ENCODE results near the gene PPAT.
"Not testable (repeated sequence)": the region's sequence is repeated elsewhere in the genome, so short reads cannot be mapped to it uniquely, and the experiment has no call there.

PPAT gene

DNA sequence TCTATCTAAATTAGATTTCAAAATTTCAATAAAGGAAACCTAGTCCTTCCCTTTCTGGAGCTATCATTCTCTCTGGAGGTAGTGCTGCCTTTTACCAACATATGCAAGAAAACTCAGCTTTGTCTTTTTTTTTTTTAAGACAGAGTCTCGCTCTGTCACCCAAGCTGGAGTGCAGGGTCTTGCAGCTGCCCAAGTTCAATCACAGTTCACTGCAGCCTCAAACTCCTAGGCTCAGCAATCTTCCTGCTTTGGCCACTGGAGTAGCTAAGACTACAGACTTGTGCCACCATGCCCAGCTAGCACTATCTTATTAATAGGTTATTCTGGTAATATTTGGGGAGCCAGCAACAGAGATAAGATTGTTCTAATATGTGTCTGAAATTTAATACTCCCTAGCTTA is 60.5 kb downstream of the PPAT start:
- no peak for DNase-seq

DNA sequence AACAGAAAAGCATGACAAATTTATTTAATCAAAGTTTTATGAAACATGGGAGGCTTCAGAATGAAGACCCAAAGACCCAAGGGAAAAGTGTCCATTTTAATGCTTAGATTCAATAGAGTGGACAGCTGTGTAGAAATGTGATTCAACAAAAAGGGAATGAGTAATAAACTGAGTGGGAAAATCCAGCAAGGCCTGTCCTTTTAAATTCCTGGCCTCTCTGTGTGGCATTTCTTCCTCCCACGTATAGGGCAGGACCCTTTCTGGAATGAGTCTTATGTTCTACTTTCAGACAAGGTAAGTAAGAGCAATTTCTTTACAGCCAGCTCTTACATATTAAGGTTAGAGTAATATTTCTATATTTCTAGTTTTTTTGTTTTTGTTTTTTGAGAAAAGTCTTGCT is 62.6 kb downstream of the PPAT start:
- no peak for DNase-seq

DNA sequence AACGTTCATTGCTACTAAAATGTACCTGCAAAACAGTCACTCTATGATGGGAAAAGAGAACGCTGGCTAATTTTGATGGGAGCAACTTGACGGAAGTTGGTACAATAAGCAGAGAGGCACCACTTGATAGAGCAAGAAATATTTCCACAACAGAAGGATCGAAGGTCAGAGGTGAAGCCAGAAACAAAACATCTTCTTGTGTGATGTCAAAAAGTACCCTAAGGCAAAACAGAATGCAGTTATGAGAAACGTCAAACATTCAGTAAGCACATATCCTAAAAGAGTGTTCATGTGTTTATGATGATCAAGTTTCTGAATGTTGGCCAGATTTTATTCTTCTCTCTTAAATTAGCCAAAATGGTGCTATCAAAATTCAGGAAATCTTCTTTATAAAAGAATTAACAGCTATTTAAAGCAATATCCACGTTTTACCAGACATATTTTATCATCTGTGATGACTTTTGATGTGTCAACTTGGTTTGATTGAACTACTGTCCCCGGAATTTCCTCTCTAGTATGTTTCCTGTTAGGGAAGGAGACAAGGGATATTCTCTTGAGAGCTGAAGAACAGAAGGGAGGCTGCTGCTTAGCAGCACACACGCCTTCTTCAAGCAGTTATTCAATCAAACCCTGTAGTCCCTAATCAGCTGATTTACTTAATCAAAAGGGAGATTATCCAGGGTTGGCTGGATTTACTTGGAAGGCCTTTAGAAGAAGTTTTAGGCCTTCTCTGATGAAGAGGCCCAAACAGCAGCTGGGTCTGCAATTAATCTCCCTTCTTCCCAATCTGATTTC is 63.8 kb downstream of the PPAT start:
- no peak for DNase-seq

DNA sequence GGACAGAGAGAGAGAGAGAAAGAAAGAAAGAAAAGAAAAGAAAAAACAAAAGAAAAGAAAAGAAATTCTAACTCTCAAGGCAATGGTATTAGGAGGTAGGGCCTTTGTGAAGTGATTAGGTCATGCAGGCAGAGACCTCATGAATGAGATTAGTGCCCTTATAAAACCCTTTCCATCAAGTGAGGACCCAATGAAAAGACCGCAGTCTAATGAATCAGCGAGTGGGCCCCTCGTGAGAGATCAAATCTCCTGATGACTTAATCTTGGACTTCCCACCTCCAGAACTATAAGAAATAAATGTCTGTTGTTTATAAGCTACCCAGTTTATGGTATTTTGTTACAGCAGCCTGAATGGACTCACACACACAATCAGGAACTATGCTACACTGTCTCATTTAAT is 65.0 kb downstream of the PPAT start:
- DNase-seq: no peak

DNA sequence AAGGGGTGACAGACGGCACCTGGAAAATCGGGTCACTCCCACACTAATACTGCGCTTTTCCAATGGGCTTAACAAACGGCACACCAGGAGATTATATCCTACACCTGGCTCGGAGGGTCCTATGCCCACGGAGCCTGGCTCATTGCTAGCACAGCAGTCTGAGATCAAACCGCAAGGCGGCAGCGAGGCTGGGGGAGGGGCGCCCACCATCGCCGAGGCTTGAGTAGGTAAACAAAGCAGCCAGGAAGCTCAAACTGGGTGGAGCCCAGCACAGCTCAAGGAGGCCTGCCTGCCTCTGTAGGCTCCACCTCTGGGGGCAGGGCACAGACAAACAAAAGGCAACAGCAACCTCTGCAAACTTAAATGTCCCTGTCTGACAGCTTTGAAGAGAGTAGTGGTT is 72.4 kb downstream of the PPAT start:
- not testable (repeated sequence) for DNase-seq

DNA sequence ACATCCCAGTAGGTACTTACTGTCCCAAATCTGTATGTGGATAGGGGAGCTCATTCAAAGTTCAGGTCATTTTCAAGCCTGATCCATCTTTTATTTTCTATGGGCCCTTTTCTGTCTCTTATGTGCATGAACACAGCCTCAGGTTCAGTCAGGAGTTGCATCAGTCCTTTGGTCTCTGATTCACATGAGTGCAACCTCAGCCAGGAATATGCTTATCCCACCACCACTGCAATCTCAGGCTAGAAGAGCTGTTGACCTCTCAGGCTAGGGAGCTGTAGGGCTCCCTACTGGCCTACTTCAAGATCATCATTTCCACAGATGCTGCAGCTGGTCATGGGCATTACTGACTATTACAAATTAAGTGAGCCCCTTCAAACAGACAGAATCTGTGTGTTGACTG is 75.3 kb downstream of the PPAT start:
- no peak for DNase-seq

DNA sequence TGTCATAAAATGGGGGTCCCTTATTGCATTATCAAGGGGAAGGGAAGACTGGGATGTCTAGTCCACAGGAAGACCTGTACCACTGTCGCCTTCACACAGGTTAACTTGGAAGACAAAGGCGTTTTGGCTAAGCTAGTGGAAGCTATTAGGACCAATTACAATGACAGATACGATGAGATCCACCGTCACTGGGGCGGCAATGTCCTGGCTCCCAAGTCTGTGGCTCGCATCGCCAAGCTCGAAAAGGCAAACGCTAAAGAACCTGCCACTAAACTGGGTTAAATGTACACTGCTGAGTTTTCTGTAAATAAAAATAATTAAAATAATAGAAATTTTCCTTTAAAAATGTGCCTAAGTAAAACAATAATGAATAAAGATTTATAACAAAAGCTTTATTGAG is 78.8 kb downstream of the PPAT start:
- DNase-seq: no peak

DNA sequence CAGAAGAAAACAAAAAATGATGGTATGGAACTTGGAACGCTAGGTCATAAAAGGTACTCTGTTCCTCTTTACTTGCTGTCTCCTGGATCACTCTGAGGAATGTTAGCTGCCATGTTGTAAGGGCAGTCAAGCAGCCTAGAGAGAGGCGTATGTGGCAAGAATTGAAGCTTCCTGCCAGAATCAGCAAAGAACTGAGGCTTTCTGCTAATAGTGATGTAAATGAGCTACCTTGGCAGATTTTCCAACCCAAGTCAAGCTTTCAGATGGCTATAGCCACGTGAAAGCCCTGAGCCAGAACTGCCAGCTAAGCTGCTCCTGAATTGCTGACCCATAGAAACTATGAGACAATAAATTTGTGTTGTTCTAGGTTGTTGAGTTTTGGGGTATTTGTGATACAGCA is 86.8 kb downstream of the PPAT start:
- peak in 5 of 14 donors; percentile 2 to 7 (median 5) for DNase-seq

DNA sequence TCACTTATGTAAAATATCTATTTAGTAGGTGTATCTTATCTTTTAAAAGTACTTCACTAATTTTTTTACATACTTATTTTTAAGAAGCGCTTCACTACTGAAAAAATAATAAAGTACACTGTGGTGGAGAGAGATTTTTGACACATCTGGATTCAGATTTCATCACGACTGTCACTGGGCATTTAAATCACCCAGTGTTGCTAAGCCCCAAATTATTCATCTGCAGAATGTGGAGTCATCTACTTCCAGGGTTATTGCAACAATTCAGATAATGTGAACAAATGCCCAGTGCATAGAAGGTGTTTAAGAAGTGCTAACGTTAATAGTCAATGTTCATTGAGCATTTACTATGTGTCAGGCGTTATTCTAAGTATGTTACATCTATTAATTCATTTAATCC is 90.0 kb downstream of the PPAT start:
- no peak for DNase-seq
